ENCODE data around the gene SETBP1. TPM values are rescaled to one million over a fixed set of nuclear protein-coding genes. Genes with fewer than 3 reads are reported as not detected.

The SETBP1 gene
- total and polyA plus RNA-seq, 2 donors from 2014 or later = 2.7 to 71.7 TPM

DNA sequence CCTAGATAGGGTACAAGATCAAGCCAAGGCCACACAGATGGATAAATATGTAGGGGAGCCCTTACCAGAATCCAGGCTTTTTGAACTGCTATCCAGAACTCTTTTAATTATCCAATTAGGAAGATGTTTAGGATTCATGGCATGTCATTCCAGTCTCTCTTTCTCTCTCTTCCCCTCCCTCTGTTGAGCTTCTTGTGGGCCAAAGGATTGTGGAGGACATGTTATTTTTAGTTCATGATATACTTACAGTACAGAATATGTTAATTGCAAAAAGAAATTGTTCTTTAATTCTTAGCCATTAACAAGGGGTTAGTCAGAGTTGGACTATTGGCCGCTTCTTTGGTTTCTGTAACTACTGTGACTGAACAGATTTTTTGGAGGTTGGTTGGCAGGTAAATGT lies 113.0 kb downstream of the SETBP1 start:
- H3K36me3 ChIP-seq (ENCODE audit: control insufficient read depth in 2 of 3, insufficient read depth in 3 of 3, low read length in 3 of 3) = no peaks in the 10 kb centered on the region
- no peaks in the 10 kb centered on the region for H3K9me3 ChIP-seq (ENCODE audit: control insufficient read depth in 2 of 3, insufficient read depth in 1 of 3, low read length in 3 of 3)
- intact Hi-C loops (cut with DNase I) = no loop called here
- no peaks in the 10 kb centered on the region for H3K27me3 ChIP-seq (ENCODE audit: control insufficient read depth, insufficient read depth, low read length)
- DNase-seq (peak in 1 of 5 donors; percentile 34), FAIRE-seq (no peak)
- H3K9ac ChIP-seq (ENCODE audit: low read length in 3 of 3) = no peak overlapping the region
- TF ChIP-seq, protein P1, sequence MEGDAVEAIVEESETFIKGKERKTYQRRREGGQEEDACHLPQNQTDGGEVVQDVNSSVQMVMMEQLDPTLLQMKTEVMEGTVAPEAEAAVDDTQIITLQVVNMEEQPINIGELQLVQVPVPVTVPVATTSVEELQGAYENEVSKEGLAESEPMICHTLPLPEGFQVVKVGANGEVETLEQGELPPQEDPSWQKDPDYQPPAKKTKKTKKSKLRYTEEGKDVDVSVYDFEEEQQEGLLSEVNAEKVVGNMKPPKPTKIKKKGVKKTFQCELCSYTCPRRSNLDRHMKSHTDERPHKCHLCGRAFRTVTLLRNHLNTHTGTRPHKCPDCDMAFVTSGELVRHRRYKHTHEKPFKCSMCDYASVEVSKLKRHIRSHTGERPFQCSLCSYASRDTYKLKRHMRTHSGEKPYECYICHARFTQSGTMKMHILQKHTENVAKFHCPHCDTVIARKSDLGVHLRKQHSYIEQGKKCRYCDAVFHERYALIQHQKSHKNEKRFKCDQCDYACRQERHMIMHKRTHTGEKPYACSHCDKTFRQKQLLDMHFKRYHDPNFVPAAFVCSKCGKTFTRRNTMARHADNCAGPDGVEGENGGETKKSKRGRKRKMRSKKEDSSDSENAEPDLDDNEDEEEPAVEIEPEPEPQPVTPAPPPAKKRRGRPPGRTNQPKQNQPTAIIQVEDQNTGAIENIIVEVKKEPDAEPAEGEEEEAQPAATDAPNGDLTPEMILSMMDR (IDR thresholded peaks at IDR 0.05; ENCODE audit: borderline replicate concordance, extremely low read depth, insufficient read depth) = no peak
- H3K27ac ChIP-seq (ENCODE audit: low read depth in 2 of 2, low read length in 2 of 2) = peak overlapping the region in 1 of 2 donors; percentile 20
- H3K4me3 ChIP-seq (ENCODE audit: low read length in 3 of 3) = no peak overlapping the region
- peaks cover 9 to 69% (median 48%) of the 10 kb centered on the region in 3 donors for H3K4me1 ChIP-seq (ENCODE audit: control insufficient read depth in 2 of 3, insufficient read depth in 2 of 3, low read depth in 1 of 3, low read length in 3 of 3)

- Histone ChIP-seq H3K27ac (ENCODE audit: low read depth in 2 of 2, low read length in 2 of 2) (peak overlapping the region in 1 of 2 donors; percentile 19), H3K9ac (ENCODE audit: low read length in 3 of 3) (no peak overlapping the region), H3K36me3 (ENCODE audit: control insufficient read depth in 2 of 3, insufficient read depth in 3 of 3, low read length in 3 of 3) (no peaks in the 10 kb centered on the region), H3K9me3 (ENCODE audit: control insufficient read depth in 2 of 3, insufficient read depth in 1 of 3, low read length in 3 of 3) (no peaks in the 10 kb centered on the region), H3K4me3 (ENCODE audit: low read length in 3 of 3) (no peak overlapping the region), H3K27me3 (ENCODE audit: control insufficient read depth, insufficient read depth, low read length) (no peaks in the 10 kb centered on the region), H3K4me1 (ENCODE audit: control insufficient read depth in 2 of 3, insufficient read depth in 2 of 3, low read depth in 1 of 3, low read length in 3 of 3) (peaks cover 10 to 69% (median 54%) of the 10 kb centered on the region in 3 donors)
- TF ChIP-seq, protein P1 (IDR thresholded peaks at IDR 0.05; ENCODE audit: borderline replicate concordance, extremely low read depth, insufficient read depth) = no peak
- intact Hi-C loops (cut with DNase I) = no loop called here
- DNase-seq (no peak), FAIRE-seq (no peak)
These were observed 114.6 kb downstream of the SETBP1 start for GRCh38 chr18:44795241-44795640.

- Histone ChIP-seq H3K36me3 (ENCODE audit: control insufficient read depth in 2 of 3, insufficient read depth in 3 of 3, low read length in 3 of 3) (peaks cover 0 to 2% (median 0%) of the 10 kb centered on the region in 3 donors), H3K9me3 (ENCODE audit: control insufficient read depth in 2 of 3, insufficient read depth in 1 of 3, low read length in 3 of 3) (no peaks in the 10 kb centered on the region), H3K4me3 (ENCODE audit: low read length in 3 of 3) (peak overlapping the region in 1 of 3 donors; percentile 26), H3K27me3 (ENCODE audit: control insufficient read depth, insufficient read depth, low read length) (no peaks in the 10 kb centered on the region), H3K9ac (ENCODE audit: low read length in 3 of 3) (peak overlapping the region in 1 of 3 donors; percentile 59), H3K4me1 (ENCODE audit: control insufficient read depth in 2 of 3, insufficient read depth in 2 of 3, low read depth in 1 of 3, low read length in 3 of 3) (peaks cover 5 to 68% (median 51%) of the 10 kb centered on the region in 3 donors), H3K27ac (ENCODE audit: low read depth in 2 of 2, low read length in 2 of 2) (peak overlapping the region; percentile 68 to 75)
- FAIRE-seq = peak; percentile 47
- intact Hi-C loops (cut with DNase I) = no loop called here
- TF ChIP-seq, protein P1 (IDR thresholded peaks at IDR 0.05; ENCODE audit: borderline replicate concordance, extremely low read depth, insufficient read depth) = no peak
- DNase-seq = peak in 3 of 5 donors; percentile 71 to 86 (median 86)
These were observed 116.0 kb downstream of the SETBP1 start for GRCh38 chr18:44796429-44797428.

All from kidney (tissue), 14 donors.